Breast epithelium (tissue), 3 donors: ENCODE measurements around the gene C4orf51.

Experiments used
- POLR2A ChIP-seq: fragments of 450-650 bp; IDR thresholded peaks from one replicate; pipeline ENCODE4 v1.6.1; 2016; ENCODE audit warnings: antibody characterized with exemption, mild to moderate bottlenecking, moderate library complexity
- POLR2AphosphoS5 ChIP-seq, 3 donors: sonication (generic); formaldehyde crosslinking; IDR thresholded peaks; one replicate each; pipeline ENCODE4 v1.6.1; 2017; ENCODE audit warnings: antibody characterized with exemption in 3 of 3
- TF ChIP-seq, protein P1 (sequence below), 3 donors: fragments of 450-650 bp; IDR thresholded peaks; one replicate each; pipeline ENCODE4 v1.5.1; 2016 to 2017; ENCODE audit warnings: antibody characterized with exemption in 3 of 3, mild to moderate bottlenecking in 3 of 3, moderate library complexity in 3 of 3

DNA sequence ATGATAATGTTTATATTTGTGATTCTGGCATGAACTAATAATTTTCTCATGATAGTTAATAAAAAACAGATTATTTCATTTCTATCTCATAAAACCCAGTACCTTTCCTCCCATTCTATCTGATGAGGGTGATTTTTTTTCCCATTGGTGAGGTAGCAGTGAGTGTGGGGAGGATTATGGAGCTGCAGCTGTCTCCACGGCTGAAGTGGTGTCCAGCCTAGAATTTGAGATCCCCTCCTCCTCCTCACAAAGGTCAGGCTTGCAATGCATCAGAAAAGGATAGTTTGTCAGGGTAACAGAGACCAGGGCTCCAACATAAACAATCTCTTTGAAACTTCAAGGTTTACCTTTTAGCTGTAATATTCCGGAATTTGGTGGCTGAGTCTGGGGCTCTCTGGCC lies 60.9 kb downstream of the C4orf51 start:
- no peak for TF ChIP-seq POLR2A
- TF ChIP-seq, protein P1, sequence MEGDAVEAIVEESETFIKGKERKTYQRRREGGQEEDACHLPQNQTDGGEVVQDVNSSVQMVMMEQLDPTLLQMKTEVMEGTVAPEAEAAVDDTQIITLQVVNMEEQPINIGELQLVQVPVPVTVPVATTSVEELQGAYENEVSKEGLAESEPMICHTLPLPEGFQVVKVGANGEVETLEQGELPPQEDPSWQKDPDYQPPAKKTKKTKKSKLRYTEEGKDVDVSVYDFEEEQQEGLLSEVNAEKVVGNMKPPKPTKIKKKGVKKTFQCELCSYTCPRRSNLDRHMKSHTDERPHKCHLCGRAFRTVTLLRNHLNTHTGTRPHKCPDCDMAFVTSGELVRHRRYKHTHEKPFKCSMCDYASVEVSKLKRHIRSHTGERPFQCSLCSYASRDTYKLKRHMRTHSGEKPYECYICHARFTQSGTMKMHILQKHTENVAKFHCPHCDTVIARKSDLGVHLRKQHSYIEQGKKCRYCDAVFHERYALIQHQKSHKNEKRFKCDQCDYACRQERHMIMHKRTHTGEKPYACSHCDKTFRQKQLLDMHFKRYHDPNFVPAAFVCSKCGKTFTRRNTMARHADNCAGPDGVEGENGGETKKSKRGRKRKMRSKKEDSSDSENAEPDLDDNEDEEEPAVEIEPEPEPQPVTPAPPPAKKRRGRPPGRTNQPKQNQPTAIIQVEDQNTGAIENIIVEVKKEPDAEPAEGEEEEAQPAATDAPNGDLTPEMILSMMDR (IDR thresholded peaks at IDR 0.05) = no peak
- no peak for TF ChIP-seq POLR2AphosphoS5 (IDR thresholded peaks at IDR 0.05)
